Neural crest cell (in vitro differentiated cells): Measurements from ENCODE around the gene ATP2C2. TPM values are rescaled to one million over a fixed set of nuclear protein-coding genes. Genes with fewer than 3 reads are reported as not detected.
A peak's percentile ranks its signal among the peaks of the same experiment; 100 is the strongest.
"Not testable (repeated sequence)": the region's sequence is repeated elsewhere in the genome, so short reads cannot be mapped to it uniquely, and the experiment has no call there.

ENCODE experiments used
- DNase-seq: peaks from one replicate; pipeline ENCODE4 v3.0.0; 2021; ENCODE audit warnings: low read depth, mixed read lengths, low spot score
- H3K27ac Mint-ChIP-seq: one replicate; pipeline ENCODE4 v1.8.0; 2021; ENCODE audit warnings: mild to moderate bottlenecking, mixed read lengths; ENCODE audit not compliant: unreplicated experiment
- H3K27me3 Mint-ChIP-seq: 2 replicates; pipeline ENCODE4 v1.8.0; 2021; ENCODE audit warnings: low read depth, mild to moderate bottlenecking, mixed read lengths
- H3K36me3 Mint-ChIP-seq: 2 replicates; pipeline ENCODE4 v1.8.0; 2021; ENCODE audit warnings: low read depth, mild to moderate bottlenecking, mixed read lengths
- H3K4me1 Mint-ChIP-seq: 2 replicates; pipeline ENCODE4 v1.8.0; 2021; ENCODE audit warnings: mixed read lengths
- H3K4me3 Mint-ChIP-seq: one replicate; pipeline ENCODE4 v1.8.0; 2021; ENCODE audit warnings: mild to moderate bottlenecking, mixed read lengths
- H3K9me3 Mint-ChIP-seq: 2 replicates; pipeline ENCODE4 v1.8.0; 2021; ENCODE audit warnings: mixed read lengths
- total RNA-seq: library from RNA; stranded (reverse); gene quantifications from 2 replicates; pipeline ENCODE4 v1.2.1, GENCODE V29; 2021
- TF ChIP-seq, protein P1 (sequence below): fragments of 200-600 bp; sonication (generic); conservative IDR thresholded peaks from 2 replicates; pipeline ENCODE4 v1.5.0; 2021; ENCODE audit warnings: antibody characterized with exemption, mild to moderate bottlenecking

Gene ATP2C2
- total RNA-seq, 1 donor from 2014 or later, result 0.30 TPM

DNA sequence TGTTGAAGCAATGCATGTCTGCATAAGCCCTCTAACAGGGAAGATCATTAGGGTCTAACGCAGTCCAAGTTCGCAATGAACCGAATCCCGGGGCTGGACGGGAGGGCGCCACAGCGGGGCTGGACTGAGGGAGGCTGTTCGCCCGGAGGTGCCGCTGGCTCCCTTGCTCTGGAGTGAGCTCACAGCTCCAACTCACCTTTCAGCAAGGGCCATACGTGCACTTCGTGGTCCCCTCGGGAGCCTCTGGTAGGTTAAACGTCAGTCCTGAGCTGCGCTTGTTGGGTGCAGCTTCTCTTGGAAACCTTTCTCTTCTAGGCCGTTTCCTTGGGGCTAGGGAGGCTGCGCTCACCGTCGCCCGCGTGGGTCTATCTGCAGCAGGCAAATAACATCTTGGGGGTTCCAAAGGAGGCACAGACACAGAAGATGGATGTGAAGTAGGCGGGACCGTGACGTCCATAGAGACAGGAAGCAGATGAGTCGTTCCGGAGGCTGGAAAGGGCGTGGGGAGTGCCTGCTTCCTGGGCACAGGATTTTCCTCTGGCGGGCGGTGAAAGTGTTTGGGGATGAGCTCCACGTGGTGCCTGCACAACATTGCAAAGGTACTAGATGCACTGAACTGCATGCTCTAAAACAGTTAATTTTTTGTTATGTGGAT, 21.9 kb downstream of the ATP2C2 start:
- no peaks in the 10 kb centered on the region for H3K27me3 Mint-ChIP-seq
- H3K4me1 Mint-ChIP-seq, result peaks cover 6% of the 10 kb centered on the region
- H3K4me3 Mint-ChIP-seq, result no peak overlapping the region
- no peak for DNase-seq
- H3K36me3 Mint-ChIP-seq, result no peaks in the 10 kb centered on the region
- H3K9me3 Mint-ChIP-seq, result no peaks in the 10 kb centered on the region
- TF ChIP-seq, protein P1, sequence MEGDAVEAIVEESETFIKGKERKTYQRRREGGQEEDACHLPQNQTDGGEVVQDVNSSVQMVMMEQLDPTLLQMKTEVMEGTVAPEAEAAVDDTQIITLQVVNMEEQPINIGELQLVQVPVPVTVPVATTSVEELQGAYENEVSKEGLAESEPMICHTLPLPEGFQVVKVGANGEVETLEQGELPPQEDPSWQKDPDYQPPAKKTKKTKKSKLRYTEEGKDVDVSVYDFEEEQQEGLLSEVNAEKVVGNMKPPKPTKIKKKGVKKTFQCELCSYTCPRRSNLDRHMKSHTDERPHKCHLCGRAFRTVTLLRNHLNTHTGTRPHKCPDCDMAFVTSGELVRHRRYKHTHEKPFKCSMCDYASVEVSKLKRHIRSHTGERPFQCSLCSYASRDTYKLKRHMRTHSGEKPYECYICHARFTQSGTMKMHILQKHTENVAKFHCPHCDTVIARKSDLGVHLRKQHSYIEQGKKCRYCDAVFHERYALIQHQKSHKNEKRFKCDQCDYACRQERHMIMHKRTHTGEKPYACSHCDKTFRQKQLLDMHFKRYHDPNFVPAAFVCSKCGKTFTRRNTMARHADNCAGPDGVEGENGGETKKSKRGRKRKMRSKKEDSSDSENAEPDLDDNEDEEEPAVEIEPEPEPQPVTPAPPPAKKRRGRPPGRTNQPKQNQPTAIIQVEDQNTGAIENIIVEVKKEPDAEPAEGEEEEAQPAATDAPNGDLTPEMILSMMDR, result no peak
- peak overlapping the region; percentile 85 for H3K27ac Mint-ChIP-seq

DNA sequence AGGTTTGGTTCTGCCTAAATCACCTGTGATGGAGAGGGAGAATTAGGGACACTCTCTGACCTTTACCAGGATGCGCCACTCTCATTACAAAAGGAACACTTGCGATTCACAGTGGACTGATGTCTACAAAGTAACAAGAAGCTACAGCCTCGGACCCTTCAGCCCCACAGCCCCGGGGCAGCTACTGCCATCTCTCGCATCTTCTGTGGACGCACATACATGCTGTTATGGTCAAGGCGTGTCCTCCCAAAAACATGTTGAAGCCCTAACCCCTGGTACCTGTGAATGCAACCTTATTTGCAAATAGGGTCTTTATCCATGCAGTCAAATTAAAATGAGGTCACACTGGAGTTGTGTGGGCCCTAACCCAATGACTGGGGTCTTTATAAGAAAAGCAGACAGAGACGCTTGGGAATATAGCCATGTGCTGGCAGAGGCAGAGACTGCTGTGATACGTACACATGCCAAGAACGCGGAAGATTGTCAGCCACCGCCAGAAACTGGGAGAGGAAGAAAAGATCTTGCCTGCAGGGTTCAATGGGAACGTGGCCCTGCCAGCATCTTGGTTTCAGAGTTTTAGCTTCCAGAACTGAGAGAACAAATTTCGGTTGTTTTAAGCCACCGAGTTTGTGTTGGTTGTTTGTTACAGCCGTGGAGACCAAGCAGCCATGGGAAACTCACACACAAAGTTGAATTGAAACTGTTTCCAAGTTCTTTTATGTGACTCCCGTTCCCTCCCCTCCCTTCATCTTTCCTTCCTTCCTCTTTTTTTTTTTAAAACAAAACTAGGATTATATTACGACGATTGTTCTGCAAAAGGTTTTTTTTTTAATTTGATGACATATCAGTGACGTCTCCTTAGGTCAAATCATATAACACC, 23.1 kb downstream of the ATP2C2 start:
- no peaks in the 10 kb centered on the region for H3K27me3 Mint-ChIP-seq
- DNase-seq, result no peak

DNA sequence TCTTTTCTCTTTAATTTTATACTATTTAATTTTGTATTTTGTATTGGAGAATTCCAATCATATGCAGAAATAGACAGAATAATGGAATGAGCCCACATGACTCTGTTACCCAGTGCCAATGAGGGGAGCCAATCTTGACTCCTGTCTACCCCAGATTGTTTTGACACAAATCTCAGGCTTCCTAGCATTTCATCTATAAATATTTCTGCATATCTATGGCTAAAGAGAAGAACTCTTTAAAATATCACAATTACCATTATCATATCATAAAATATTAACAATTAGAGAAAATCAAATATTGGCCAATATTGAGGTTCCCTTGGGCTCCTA, 23.7 kb downstream of the ATP2C2 start:
- Mint-ChIP-seq H3K9me3 (no peaks in the 10 kb centered on the region), H3K4me3 (no peak overlapping the region), H3K36me3 (no peaks in the 10 kb centered on the region), H3K4me1 (peaks cover 6% of the 10 kb centered on the region), H3K27ac (no peak overlapping the region), H3K27me3 (no peaks in the 10 kb centered on the region)
- TF ChIP-seq, protein P1, result no peak
- DNase-seq, result no peak

More for the DNA sequence above, 23.1 kb downstream of the ATP2C2 start:
- Mint-ChIP-seq H3K4me3 (no peak overlapping the region), H3K36me3 (no peaks in the 10 kb centered on the region), H3K27ac (no peak overlapping the region), H3K9me3 (no peaks in the 10 kb centered on the region), H3K4me1 (peaks cover 6% of the 10 kb centered on the region)
- TF ChIP-seq, protein P1, result no peak

DNA sequence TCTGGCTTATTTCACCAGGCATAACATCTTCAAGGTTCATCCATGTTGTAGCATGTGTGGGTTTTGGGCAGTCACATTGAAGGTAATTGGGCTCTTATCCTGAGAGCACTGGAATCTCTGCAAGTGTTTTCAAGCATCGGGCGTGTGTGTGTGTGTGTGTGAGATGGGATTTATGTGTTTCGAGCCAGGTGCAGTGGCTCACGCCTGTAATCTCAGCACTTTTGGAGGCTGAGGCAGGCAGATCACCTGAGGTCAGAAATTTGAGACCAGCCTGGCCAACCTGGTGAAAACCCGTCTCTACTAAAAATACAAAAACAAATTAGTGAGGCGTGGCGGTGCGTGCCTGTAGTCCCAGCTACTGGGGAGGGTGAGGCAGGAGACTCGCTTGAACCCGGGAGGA, 27.7 kb downstream of the ATP2C2 start:
- H3K36me3 Mint-ChIP-seq, H3K4me3 Mint-ChIP-seq, H3K9me3 Mint-ChIP-seq, H3K27me3 Mint-ChIP-seq, DNase-seq, H3K4me1 Mint-ChIP-seq, H3K27ac Mint-ChIP-seq: not testable (repeated sequence)

DNA sequence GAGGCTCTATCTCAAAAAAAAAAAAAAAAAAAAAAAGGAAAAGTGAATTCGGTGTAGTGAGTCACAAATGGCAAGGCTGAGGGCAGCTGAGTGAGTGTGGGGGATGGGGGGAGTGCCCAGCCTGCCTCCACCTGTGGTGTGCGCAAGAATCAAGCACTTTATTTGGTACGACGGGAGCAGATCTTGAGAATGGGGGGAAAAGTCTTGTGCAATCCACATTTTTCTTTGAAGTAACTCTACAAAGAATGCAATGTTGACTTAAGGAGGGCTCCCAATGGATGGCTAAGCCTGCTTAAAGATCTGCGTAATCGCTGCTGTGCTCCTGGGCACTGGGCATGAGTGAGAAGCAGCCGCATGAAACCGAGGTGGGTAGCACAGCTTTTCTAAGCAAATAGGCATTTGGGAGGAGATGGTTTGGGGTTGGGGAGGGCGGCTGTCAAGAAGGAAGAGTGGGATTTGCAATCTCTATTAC, 28.2 kb downstream of the ATP2C2 start:
- Mint-ChIP-seq H3K4me3 (no peak overlapping the region), H3K27ac (no peak overlapping the region), H3K36me3 (peaks cover 4% of the 10 kb centered on the region), H3K9me3 (peaks cover 4% of the 10 kb centered on the region), H3K27me3 (peaks cover 5% of the 10 kb centered on the region), H3K4me1 (peaks cover under 1% of the 10 kb centered on the region)
- DNase-seq, result no peak
- TF ChIP-seq, protein P1, result no peak

DNA sequence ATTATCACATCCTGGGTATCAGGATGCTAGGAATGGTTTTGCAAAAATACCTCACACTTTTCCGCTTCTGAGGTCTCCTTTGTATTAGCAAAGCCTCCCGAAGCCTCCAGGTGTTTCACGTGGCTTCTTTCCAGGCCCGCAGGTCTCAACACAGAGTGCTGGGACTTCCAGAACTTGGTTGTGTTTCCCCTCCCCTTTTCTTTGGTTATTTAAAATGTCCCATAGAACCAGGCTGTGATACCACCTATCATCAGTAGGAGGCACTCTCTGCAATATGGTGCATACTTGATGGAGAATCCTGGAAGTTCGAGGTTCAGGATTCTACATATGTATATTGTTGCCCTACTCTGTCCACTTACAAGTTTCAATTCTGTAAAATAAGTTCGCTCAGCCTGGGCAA, 28.8 kb downstream of the ATP2C2 start:
- Mint-ChIP-seq H3K4me1 (no peaks in the 10 kb centered on the region), H3K9me3 (peaks cover 4% of the 10 kb centered on the region), H3K36me3 (peaks cover 4% of the 10 kb centered on the region), H3K27me3 (peaks cover 10% of the 10 kb centered on the region), H3K4me3 (no peak overlapping the region), H3K27ac (no peak overlapping the region)
- TF ChIP-seq, protein P1, result peak; percentile 51
- DNase-seq, result no peak
